Suppressor macrophage (primary cell): Measurements from ENCODE around the gene SNX19.

ENCODE experiments used
- DNase-seq, 4 experiments: peaks; one replicate each; pipeline ENCODE4 v3.0.0-alpha.2; 2020 to 2022

The SNX19 gene

GRCh38 chr11:130839981-130840666 lies 76.2 kb downstream of the SNX19 start:
- no peak for DNase-seq

DNA sequence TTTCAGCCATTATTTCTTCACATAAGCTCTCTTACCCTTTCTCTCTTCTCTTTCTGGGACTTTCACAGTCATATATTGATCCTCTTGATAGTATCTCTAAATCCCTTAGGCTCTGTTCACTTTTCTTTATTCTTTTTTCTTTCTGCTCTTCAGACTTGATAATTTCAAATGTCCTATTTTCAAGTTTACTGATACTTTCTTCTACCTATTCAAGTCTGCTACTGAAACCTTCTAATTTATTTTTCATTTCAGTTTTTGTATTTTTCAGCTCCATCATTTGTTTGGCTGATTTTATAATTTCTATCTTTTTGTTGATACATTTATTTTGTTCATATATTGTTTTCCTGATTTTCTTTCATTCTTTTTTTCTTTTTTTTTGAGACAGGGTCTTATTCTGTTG lies 79.1 kb downstream of the SNX19 start:
- DNase-seq: no peak

- peak in 3 of 4 experiments; percentile 11 to 27 (median 18) for DNase-seq
Observed at GRCh38 chr11:130834886-130835285, 81.4 kb downstream of the SNX19 start.

DNA sequence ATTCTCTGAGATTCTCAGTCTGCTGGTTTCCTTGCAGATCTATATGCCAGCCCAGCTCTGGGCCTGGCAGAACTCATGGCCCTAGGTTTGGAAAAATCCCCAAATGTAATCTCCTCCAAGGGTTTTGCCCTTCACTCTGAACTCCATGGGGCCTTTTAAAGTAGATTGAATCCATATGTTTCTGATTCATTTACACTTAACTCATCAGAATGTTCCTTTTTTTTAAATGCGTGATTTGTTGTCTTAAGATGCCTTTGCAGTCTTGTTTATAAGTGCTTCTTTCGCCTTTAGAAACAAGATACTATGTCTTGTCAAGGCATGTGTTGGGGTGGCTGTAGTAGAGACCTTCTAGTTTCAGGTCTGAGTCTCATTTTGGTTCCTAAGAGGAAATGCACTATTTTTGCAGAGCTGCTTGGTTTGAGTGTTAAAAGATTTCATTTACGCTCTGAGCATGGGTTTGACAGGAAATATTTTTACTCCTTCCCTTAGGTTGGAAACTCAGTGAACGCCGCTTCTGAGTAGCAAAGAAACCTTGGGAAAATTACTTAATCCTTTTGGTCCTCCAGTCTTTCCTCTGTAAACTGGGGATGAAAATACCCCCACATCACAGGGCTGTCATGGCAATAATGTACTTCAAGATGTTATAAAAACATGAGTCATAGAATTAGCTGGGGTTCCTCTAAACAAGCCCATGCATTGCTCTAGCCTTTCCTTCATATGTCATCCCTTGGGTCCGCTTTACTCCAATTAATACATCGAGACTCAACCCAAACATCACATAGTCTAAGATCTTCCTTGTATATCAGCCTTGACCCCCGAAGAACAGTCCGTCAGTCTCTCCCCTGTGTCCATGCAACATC lies 83.5 kb downstream of the SNX19 start:
- DNase-seq: no peak

DNA sequence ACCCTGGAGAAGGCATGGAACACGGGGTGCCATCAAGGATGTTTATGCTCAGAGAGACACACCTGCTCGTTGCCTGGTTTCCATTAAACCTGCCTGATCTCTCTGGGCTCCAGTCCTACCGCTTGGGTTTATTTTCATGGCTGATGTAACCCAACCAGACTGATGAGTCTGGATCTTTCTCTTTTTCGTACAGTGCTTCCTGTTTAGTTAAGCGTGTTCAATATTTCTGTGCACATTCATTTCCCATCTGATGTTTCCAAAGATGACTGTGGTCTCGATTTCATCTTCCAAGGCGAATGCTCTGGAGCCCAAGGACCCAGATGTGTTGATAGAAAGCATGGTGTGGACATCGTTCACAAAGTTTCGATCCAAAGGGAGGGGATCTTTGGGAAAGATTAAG lies 84.3 kb downstream of the SNX19 start:
- no peak for DNase-seq

DNA sequence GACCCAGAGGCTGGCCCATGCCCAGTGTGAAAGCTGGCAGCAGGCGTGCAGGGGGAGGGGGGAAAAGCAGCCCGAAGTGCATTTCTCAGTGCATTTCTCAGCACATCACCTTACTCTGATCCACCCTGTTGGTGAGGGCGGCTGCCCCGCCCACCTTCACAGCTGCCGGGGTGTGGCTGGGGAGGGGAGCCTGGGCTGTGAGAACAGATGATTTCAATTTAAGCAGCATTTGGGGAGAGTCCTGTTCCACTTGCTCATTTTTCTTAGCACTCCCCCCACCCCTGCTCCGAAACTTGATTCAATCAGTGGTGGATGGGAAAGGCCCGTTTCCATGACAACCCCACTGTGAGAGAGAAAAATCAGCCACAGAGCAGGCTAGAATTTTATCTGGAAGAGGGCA lies 84.8 kb downstream of the SNX19 start:
- DNase-seq: no peak

DNA sequence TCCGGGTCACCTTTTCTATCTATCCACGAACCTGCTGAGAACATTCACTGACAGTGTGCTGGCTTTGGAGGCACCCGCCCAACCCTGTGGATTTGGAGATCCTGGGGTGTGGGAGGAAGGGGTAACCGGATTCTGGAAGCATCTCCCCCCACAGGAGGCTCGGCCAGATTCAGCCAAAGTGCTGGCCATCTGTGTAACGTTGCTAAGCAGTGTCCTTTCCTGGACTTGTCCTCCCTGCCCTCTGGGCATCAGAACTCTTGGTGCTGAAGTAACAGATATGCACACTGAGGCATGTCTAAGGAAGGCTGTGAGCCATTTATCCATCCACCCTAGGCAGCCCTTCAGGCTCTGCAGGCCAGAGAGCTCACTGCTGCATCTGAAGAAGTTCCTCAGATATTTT lies 85.7 kb downstream of the SNX19 start:
- no peak for DNase-seq

DNA sequence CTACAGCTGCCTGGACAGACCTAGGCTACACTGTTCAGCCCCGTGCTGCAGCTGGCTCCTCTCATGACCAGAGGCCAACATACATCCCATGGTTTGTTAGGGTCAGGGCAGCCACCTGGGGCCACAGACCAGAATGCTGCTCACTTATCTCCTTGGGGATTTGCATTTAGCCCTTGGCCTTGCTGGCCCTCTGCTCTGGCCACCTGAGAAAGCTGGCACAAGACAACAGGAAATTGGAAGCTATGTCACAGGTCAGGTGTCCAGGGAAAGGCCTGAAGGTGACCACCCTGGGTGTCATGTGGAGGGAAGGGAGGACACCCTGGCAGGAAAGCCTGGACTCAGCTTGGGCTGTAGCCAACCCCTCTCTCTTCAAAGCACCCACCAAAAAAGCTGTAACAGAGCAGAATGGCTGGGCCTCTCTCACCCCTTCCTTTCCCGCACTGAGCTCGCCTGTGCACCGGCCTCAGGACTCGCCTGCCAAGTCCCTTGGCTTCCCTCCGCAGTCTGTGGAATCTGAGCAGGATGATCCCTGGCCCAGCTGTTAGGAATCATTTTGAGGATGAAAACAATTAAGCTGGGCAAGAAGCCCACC lies 86.3 kb downstream of the SNX19 start:
- DNase-seq: no peak

- no peak for DNase-seq
Observed at GRCh38 chr11:130828741-130829140, 87.5 kb downstream of the SNX19 start.

DNA sequence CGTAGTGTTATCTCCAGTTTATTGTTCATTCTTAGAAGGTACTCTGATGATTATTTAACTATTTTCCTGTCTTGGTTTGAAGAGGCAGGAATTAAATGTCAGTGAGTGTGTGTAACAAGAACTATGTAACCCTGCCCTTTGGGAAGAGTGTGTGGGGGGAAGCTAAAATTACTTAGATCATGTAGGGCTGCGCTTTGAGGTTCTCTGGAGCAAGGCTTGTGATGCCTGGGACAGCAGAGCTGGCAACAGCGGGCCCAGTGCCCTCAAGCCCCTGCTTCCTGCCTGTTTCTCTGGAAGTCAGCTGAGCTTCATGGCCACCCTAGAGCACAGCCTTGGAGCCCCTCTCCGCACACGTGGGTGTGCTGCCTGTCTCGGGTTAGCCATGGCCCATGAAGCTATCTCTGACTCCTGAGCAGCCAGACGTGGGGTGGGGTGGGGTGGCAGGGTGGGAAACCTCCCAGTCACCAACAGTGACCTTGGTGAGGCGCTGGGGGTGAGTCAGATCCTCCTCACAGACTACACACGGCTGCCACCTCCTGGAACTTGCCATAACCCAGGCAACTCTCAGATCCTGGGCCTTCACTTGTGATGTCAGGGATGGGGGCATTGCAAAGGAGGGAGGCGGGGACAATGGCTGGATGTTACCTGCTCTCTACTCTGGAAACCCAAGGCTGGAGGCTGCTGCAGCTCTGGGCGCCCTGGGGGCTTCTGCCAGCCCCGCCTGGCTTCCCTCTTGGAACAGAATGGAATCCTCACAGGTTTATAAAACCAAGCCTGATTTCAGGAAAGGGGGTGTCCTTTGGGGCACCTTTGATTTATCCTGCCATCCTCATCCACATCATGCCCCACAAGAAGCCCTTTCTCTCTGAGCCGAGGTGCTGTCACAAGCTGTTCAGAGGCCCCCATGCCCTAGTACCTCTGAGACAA lies 88.6 kb downstream of the SNX19 start:
- peak; percentile 30 to 48 (median 41) for DNase-seq

DNA sequence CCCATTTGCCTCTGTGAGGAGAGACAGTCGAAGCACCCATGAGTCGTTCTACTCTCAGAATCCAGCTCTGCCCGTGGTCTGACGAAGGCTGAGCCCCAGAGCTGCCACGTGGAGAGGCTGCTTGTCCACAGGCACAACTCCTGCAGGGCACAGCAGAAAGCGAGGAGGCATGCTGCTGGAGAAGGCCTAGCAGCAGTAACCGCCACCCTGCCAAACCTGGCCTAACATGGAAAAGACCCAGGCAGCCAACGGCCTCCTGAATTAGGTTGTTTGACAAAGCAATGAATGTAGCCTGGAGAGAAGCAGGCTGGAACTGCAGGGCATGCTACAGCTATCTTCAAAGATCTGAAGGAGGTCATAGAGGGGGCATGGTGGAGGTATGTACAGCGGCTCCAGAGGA lies 89.7 kb downstream of the SNX19 start:
- no peak for DNase-seq

DNA sequence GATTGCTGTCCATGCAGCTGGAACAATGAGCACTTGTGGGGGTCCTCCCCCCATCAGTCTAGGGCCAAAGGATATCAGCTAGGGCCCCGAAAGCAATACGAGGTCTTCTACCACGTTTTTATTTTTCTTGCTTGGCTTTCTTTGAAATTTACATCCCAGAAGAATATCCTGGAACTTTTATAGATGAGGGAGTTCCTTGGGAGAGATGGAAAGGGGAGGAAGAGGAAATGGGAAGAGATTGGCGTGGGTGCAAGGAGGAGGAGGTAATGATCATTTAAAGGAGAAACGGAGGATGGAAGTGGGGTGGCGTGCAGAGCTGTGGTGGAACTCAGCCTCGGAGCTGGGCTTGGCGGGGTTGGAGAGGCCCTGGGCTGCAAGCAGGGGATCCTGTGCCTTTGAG lies 90.3 kb downstream of the SNX19 start:
- DNase-seq: no peak

- no peak for DNase-seq
Observed at GRCh38 chr11:130825561-130825960, 90.7 kb downstream of the SNX19 start.
